HEK293T (cell line): ENCODE measurements around the gene A1CF.
"Not testable (repeated sequence)": the region's sequence is repeated elsewhere in the genome, so short reads cannot be mapped to it uniquely, and the experiment has no call there.

Experiments used
- ARNT ChIP-seq: fragments of 450-650 bp; IDR thresholded peaks from 2 replicates; pipeline ENCODE4 v1.6.1; 2017; ENCODE audit warnings: mild to moderate bottlenecking
- BHLHE40 ChIP-seq: fragments of 450-650 bp; IDR thresholded peaks from 2 replicates; pipeline ENCODE4 v1.6.1; 2016; ENCODE audit warnings: mild to moderate bottlenecking, moderate library complexity, borderline replicate concordance
- CTBP1 ChIP-seq: fragments of 450-650 bp; IDR thresholded peaks from 2 replicates; pipeline ENCODE4 v1.6.1; 2016; ENCODE audit warnings: borderline replicate concordance
- ELF4 ChIP-seq: fragments of 450-650 bp; IDR thresholded peaks from 2 replicates; pipeline ENCODE4 v1.6.1; 2017; ENCODE audit warnings: antibody characterized with exemption
- FOXA1 ChIP-seq: fragments of 450-650 bp; IDR thresholded peaks from 2 replicates; pipeline ENCODE4 v1.6.1; 2016; ENCODE audit warnings: mild to moderate bottlenecking
- NFRKB ChIP-seq: fragments of 450-650 bp; IDR thresholded peaks from 2 replicates; pipeline ENCODE4 v1.6.1; 2016; ENCODE audit warnings: mild to moderate bottlenecking, moderate library complexity
- PKNOX1 ChIP-seq: fragments of 450-650 bp; IDR thresholded peaks from 2 replicates; pipeline ENCODE4 v1.6.1; 2016
- SP1 ChIP-seq: fragments of 450-650 bp; IDR thresholded peaks from 2 replicates; pipeline ENCODE4 v1.6.1; 2017

- not testable (repeated sequence) for TF ChIP-seq NFRKB, PKNOX1, BHLHE40, SP1, FOXA1, CTBP1, ARNT, ELF4
Observed at GRCh38 chr10:50780036-50780435, 105.4 kb downstream of the A1CF start.
